K562 (cell line): ENCODE measurements around the gene NHLH1. TPM values are rescaled to one million over a fixed set of nuclear protein-coding genes. Genes with fewer than 3 reads are reported as not detected.
A peak's percentile ranks its signal among the peaks of the same experiment; 100 is the strongest.

ENCODE experiments used
- ATAC-seq: fragments of 200-7000 bp; cut with Tn5 transposase; 3 replicates; pipeline ENCODE4 v1.9.1; 2020; ENCODE audit warnings: moderate library complexity
- BruUV-seq: library from RNA; stranded (reverse); fragments of 400-500 nt; replicated peaks from 2 replicates; lab custom pipeline; 2021; lab: Mats Ljungman, UMichigan
- CTCF ChIA-PET: fragments of 300-600 bp; formaldehyde crosslinking; extraction: SDS; loops from one replicate; lab custom pipeline; 2021; ENCODE audit warnings: low intra/inter-chr PET ratio; lab: Yijun Ruan, JAX
- POLR2A ChIA-PET: fragments of 300-600, 350-650 bp; sonication (Branson Sonifier 250); formaldehyde crosslinking; extraction: SDS; loops from one replicate; lab custom pipeline; 2021; ENCODE audit warnings: antibody characterized with exemption, inconsistent platforms; lab: Yijun Ruan, JAX
- DNase-seq, 4 experiments: peaks; one replicate each; pipeline versions ENCODE4 v3.0.0 to v3.0.0-alpha.2; 2011 to 2018; ENCODE audit warnings: low spot score in 3 of 4, mixed read lengths in 3 of 4; ENCODE audit errors: extremely low read depth in 1 of 4
- FAIRE-seq: peaks from 2 replicates; lab custom pipeline; 2011; peaks lifted over from hg19 to GRCh38; lab: Jason Lieb, UNC
- H2AFZ ChIP-seq: 2 replicates; pipeline ENCODE4 v1.6.0; 2011; ENCODE audit warnings: low read depth, low read length, control low read depth, inconsistent platforms
- H3K27ac ChIP-seq: fragments of 200-600 bp; 3 replicates; pipeline ENCODE4 v1.8.0; 2011; ENCODE audit warnings: low read depth, mild to moderate bottlenecking, control low read depth, inconsistent platforms, low read length, moderate library complexity, mixed read lengths; ENCODE audit errors: extremely low read depth
- H3K27me3 ChIP-seq, 2 experiments: fragments of 300-600 bp in 1 of 2; 2 replicates in 1 of 2; 3 replicates in 1 of 2; pipeline versions ENCODE4 v1.6.0 to v1.8.0; 2011; ENCODE audit warnings: inconsistent platforms in 2 of 2, low read length in 2 of 2, mild to moderate bottlenecking in 1 of 2, mixed read lengths in 1 of 2, moderate library complexity in 1 of 2; ENCODE audit not compliant: control insufficient read depth in 2 of 2, insufficient read depth in 2 of 2
- H3K36me3 ChIP-seq: fragments of 300-600 bp; 3 replicates; pipeline ENCODE4 v1.8.0; 2011; ENCODE audit warnings: mild to moderate bottlenecking, low read length, inconsistent platforms; ENCODE audit not compliant: control insufficient read depth, insufficient read depth
- H3K4me1 ChIP-seq, 2 experiments: fragments of 200-600 bp in 1 of 2; replicated peaks in 1 of 2; 2 replicates in 1 of 2; 3 replicates in 1 of 2; pipeline versions ENCODE4 v1.5.1 to v1.8.0; 2011; ENCODE audit warnings: inconsistent platforms in 2 of 2, low read length in 2 of 2, mild to moderate bottlenecking in 1 of 2, mixed read lengths in 1 of 2, moderate library complexity in 1 of 2; ENCODE audit not compliant: control insufficient read depth in 2 of 2, insufficient read depth in 2 of 2
- H3K4me2 ChIP-seq: 2 replicates; pipeline ENCODE4 v1.6.1; 2011; ENCODE audit warnings: low read length, control low read depth, inconsistent platforms, mixed read lengths; ENCODE audit not compliant: insufficient read depth
- H3K4me3 ChIP-seq: fragments of 200-600 bp; sonication (generic), shearing (Covaris generic); 2 replicates; pipeline ENCODE4 v1.5.1; 2016; ENCODE audit warnings: control low read depth, inconsistent platforms
- H3K79me2 ChIP-seq: fragments of 200-600 bp; 3 replicates; pipeline ENCODE4 v1.8.0; 2011; ENCODE audit warnings: low read length, inconsistent platforms; ENCODE audit not compliant: control insufficient read depth, insufficient read depth
- H3K9ac ChIP-seq, 2 experiments: 2 replicates each; pipeline versions ENCODE4 v1.6.0 to v1.6.1; 2011; ENCODE audit warnings: low read depth in 2 of 2, low read length in 2 of 2, control low read depth in 1 of 2, inconsistent platforms in 1 of 2, mild to moderate bottlenecking in 1 of 2, mixed read lengths in 1 of 2; ENCODE audit not compliant: insufficient read depth in 1 of 2
- H3K9me1 ChIP-seq: one replicate; pipeline ENCODE4 v1.6.0; 2011; ENCODE audit warnings: inconsistent platforms, mild to moderate bottlenecking, low read length, moderate library complexity; ENCODE audit not compliant: control insufficient read depth, insufficient read depth
- H3K9me3 ChIP-seq: replicated peaks from 2 replicates; pipeline ENCODE4 v1.5.1; 2011; ENCODE audit warnings: low read depth, low read length, inconsistent platforms; ENCODE audit not compliant: control insufficient read depth, insufficient read depth
- H4K20me1 ChIP-seq: replicated peaks from 2 replicates; pipeline ENCODE4 v1.6.1; 2011; ENCODE audit warnings: low read length, inconsistent platforms, mixed read lengths; ENCODE audit not compliant: control insufficient read depth, insufficient read depth
- ARNT ChIP-seq, 2 experiments: fragments of 450-650 bp; IDR thresholded peaks; 2 replicates each; pipeline ENCODE4 v1.6.1; 2016; ENCODE audit warnings: mild to moderate bottlenecking in 1 of 2
- C11orf30 ChIP-seq: fragments of 450-650 bp; IDR thresholded peaks from 2 replicates; pipeline ENCODE4 v1.6.1; 2016; ENCODE audit warnings: low read depth, mild to moderate bottlenecking
- MAFF ChIP-seq: IDR thresholded peaks from 2 replicates; pipeline ENCODE4 v1.6.1; 2012; ENCODE audit warnings: low read length, improper control_type of control experiment
- MAFG ChIP-seq: fragments of 450-650 bp; conservative IDR thresholded peaks from 2 replicates; pipeline ENCODE4 v1.6.1; 2016; ENCODE audit warnings: missing genetic modification characterization, missing compliant biosample characterization
- MAFK ChIP-seq: IDR thresholded peaks from 2 replicates; pipeline ENCODE4 v1.6.1; 2011; ENCODE audit warnings: low read length, improper control_type of control experiment
- ZNF316 ChIP-seq: fragments of 450-650 bp; IDR thresholded peaks from 2 replicates; pipeline ENCODE4 v1.6.1; 2016
- ZNF398 ChIP-seq: fragments of 250-450 bp; sonication (Bioruptor Pico); IDR thresholded peaks from 2 replicates; pipeline ENCODE4 v1.8.0; 2021; ENCODE audit warnings: moderate library complexity, mild to moderate bottlenecking, inconsistent platforms
- in situ Hi-C: fragments of 300-500 bp; cut with MboI; formaldehyde crosslinking; loops from 4 replicates; pipeline ENCODE4 v1.15.0; 2018; ENCODE audit warnings: inconsistent platforms, mixed read lengths
- intact Hi-C: fragments of 100-400 bp; cut with micrococcal nuclease; formaldehyde crosslinking; loops from 2 replicates; pipeline ENCODE4 v1.14.2; 2022
- polyA plus RNA-seq, 8 experiments: library from polyadenylated mRNA; depleted of rRNA in 4 of 8; stranded (reverse) in 5 of 8; unstranded in 3 of 8; fragments of >200 nt; fragmentation: Nextera tagmentation in 2 of 8; fragmentation: Illumina TruSeq in 1 of 8; extraction: Ambion mirVana in 2 of 8; extraction: Trizol in 1 of 8; gene quantifications; 2 replicates each; pipeline versions ENCODE4 v1.2.1 to v1.2.3, GENCODE V29; 2011 to 2014; ENCODE audit warnings: inconsistent platforms in 1 of 8, missing spikeins in 1 of 8
- total RNA-seq, 7 experiments: library from RNA; depleted of rRNA in 6 of 7; stranded (reverse); fragments of >200 nt in 6 of 7; fragmentation: Illumina TruSeq in 2 of 7; extraction: Trizol in 2 of 7; gene quantifications; 2 replicates each; pipeline versions ENCODE4 v1.2.1 to v1.2.3, GENCODE V29; 2011 to 2021; ENCODE audit warnings: low replicate concordance in 1 of 7

The NHLH1 gene
- total and polyA plus RNA-seq, 9 of the 15 experiments (the other 6 are each of a cell fraction or from before 2014, with no cell fraction given): 0.09 to 1.3 (median 0.35) TPM; not detected in 1

- H3K36me3 ChIP-seq: peaks cover 92% of the 10 kb centered on the region
- H3K9ac ChIP-seq: no peak overlapping the region
- H3K4me2 ChIP-seq: no peak overlapping the region
- H3K4me1 ChIP-seq: no peaks in the 10 kb centered on the region
- no peak for DNase-seq
- no peaks in the 10 kb centered on the region for H3K9me3 ChIP-seq
- H3K4me3 ChIP-seq: no peak overlapping the region
- POLR2A ChIA-PET: interaction anchor here (0.6 to 1.5 kb wide), 4 partner anchors 10 to 22 kb away, joined by 3 to 5 read pairs (median 4); no protein-coding TSS in a partner anchor
- CTCF ChIA-PET: no interaction called here
- H3K79me2 ChIP-seq: peaks cover 4% of the 10 kb centered on the region; the same call in 2 of the 3 replicates
- no peak for ATAC-seq
- H2AFZ ChIP-seq: no peak overlapping the region
- TF ChIP-seq ZNF398 (CRISPR knock-in tag) (no peak), MAFG (peak; percentile 68), C11orf30 (peak; percentile 78), ZNF316 (peak; percentile 92), MAFF (peak; percentile 77), ARNT (IDR thresholded peaks at IDR 0.05) (no peak), MAFK (peak; percentile 77)
- H4K20me1 ChIP-seq: no peaks in the 10 kb centered on the region
- in situ Hi-C loops: no loop called here
- no TSS peak for BruUV-seq
- H3K9me1 ChIP-seq: no peaks in the 10 kb centered on the region
- intact Hi-C loops: no loop called here
- H3K27me3 ChIP-seq: no peaks in the 10 kb centered on the region
- FAIRE-seq: no peak
- H3K27ac ChIP-seq: no peak overlapping the region
Measured at GRCh38 chr1:160332516-160332915, 34.4 kb upstream of the NHLH1 start.
